Osteoblast (primary cell): ENCODE results near the gene ZBTB48. TPM values are rescaled to one million over a fixed set of nuclear protein-coding genes. Genes with fewer than 3 reads are reported as not detected.

ENCODE experiments used
- DNase-seq: peaks from one replicate; pipeline ENCODE4 v3.0.0; 2011; ENCODE audit warnings: low spot score, mixed read lengths; ENCODE audit not compliant: insufficient read length; ENCODE audit errors: missing footprints
- H2AFZ ChIP-seq: 2 replicates; pipeline ENCODE4 v1.6.0; 2011; ENCODE audit warnings: mild to moderate bottlenecking, low read length
- H3K27ac ChIP-seq: 2 replicates; pipeline ENCODE4 v1.5.1; 2011; ENCODE audit warnings: mild to moderate bottlenecking, low read depth, low read length, moderate library complexity
- H3K27me3 ChIP-seq: 2 replicates; pipeline ENCODE4 v1.6.0; 2012; ENCODE audit warnings: mild to moderate bottlenecking, control low read depth, inconsistent platforms, low read length, moderate library complexity; ENCODE audit not compliant: insufficient read depth
- H3K36me3 ChIP-seq: 2 replicates; pipeline ENCODE4 v1.5.1; 2011; ENCODE audit warnings: mild to moderate bottlenecking, low read length, control low read depth, moderate library complexity; ENCODE audit not compliant: insufficient read depth
- H3K4me1 ChIP-seq: 2 replicates; pipeline ENCODE4 v1.5.1; 2011; ENCODE audit warnings: mild to moderate bottlenecking, low read length, control low read depth, moderate library complexity; ENCODE audit not compliant: insufficient read depth
- H3K4me2 ChIP-seq: 2 replicates; pipeline ENCODE4 v1.6.0; 2011; ENCODE audit warnings: mild to moderate bottlenecking, low read length; ENCODE audit not compliant: insufficient read depth
- H3K4me3 ChIP-seq: fragments of 200-600 bp; sonication (generic); 3 replicates; pipeline ENCODE4 v1.5.1; 2012; ENCODE audit warnings: mild to moderate bottlenecking, low read length, inconsistent platforms; ENCODE audit not compliant: insufficient read depth
- H3K79me2 ChIP-seq: 2 replicates; pipeline ENCODE4 v1.6.0; 2012; ENCODE audit warnings: mild to moderate bottlenecking, low read length, control low read depth, inconsistent platforms; ENCODE audit not compliant: insufficient read depth
- H3K9me3 ChIP-seq: 2 replicates; pipeline ENCODE4 v1.5.1; 2011; ENCODE audit warnings: low read depth, low read length, control low read depth
- H4K20me1 ChIP-seq: 2 replicates; pipeline ENCODE4 v1.6.0; 2012; ENCODE audit warnings: mild to moderate bottlenecking, low read length, control low read depth; ENCODE audit not compliant: insufficient read depth
- CTCF ChIP-seq: IDR thresholded peaks from 2 replicates; pipeline ENCODE4 v1.5.1; 2011; ENCODE audit warnings: mild to moderate bottlenecking, low read depth, low read length, moderate library complexity; ENCODE audit errors: extremely low read depth
- total RNA-seq: library from RNA; depleted of rRNA; stranded (reverse); fragments of >200 nt; gene quantifications from 2 replicates; pipeline ENCODE4 v1.2.3, GENCODE V29; 2012

ZBTB48 gene
- total RNA-seq, 1 donor, result 14.5 TPM

GRCh38 chr1:6632588-6633514, 53.1 kb downstream of the ZBTB48 start:
- H3K79me2 ChIP-seq, result peaks cover 18% of the 10 kb centered on the region
- no peak for TF ChIP-seq CTCF

GRCh38 chr1:6634371-6635052, 54.7 kb downstream of the ZBTB48 start:
- Histone ChIP-seq H3K4me1 (no peaks in the 10 kb centered on the region), H3K79me2 (peaks cover 4% of the 10 kb centered on the region), H3K27me3 (no peaks in the 10 kb centered on the region), H4K20me1 (peaks cover 2% of the 10 kb centered on the region), H3K36me3 (peaks cover 71% of the 10 kb centered on the region), H2AFZ (no peak overlapping the region), H3K9me3 (no peaks in the 10 kb centered on the region), H3K27ac (no peak overlapping the region), H3K4me3 (no peak overlapping the region), H3K4me2 (no peak overlapping the region)
- DNase-seq, result peak; percentile 90
- peak; percentile 37 for TF ChIP-seq CTCF

More at GRCh38 chr1:6632588-6633514, 53.1 kb downstream of the ZBTB48 start:
- Histone ChIP-seq H3K4me3 (no peak overlapping the region), H3K9me3 (no peaks in the 10 kb centered on the region), H4K20me1 (peaks cover 6% of the 10 kb centered on the region), H3K4me1 (no peaks in the 10 kb centered on the region), H3K27ac (no peak overlapping the region), H2AFZ (no peak overlapping the region), H3K4me2 (no peak overlapping the region), H3K36me3 (peaks cover 76% of the 10 kb centered on the region), H3K27me3 (no peaks in the 10 kb centered on the region)
- peak; percentile 41 for DNase-seq

GRCh38 chr1:6635161-6635909, 55.5 kb downstream of the ZBTB48 start:
- no peak overlapping the region for H3K4me2 ChIP-seq
- no peaks in the 10 kb centered on the region for H4K20me1 ChIP-seq
- no peaks in the 10 kb centered on the region for H3K4me1 ChIP-seq
- H3K27me3 ChIP-seq, result no peaks in the 10 kb centered on the region
- no peak overlapping the region for H3K27ac ChIP-seq
- no peak for TF ChIP-seq CTCF
- no peaks in the 10 kb centered on the region for H3K79me2 ChIP-seq
- H3K9me3 ChIP-seq, result no peaks in the 10 kb centered on the region
- DNase-seq, result peak; percentile 68
- H2AFZ ChIP-seq, result no peak overlapping the region
- peaks cover 70% of the 10 kb centered on the region for H3K36me3 ChIP-seq
- H3K4me3 ChIP-seq, result no peak overlapping the region
